ENCODE data around the gene CCL20. TPM values are rescaled to one million over a fixed set of nuclear protein-coding genes. Genes with fewer than 3 reads are reported as not detected.

Gene CCL20
- total and polyA plus RNA-seq, 2 of the 13 experiments (the other 11 are each of a cell fraction or from before 2014, with no cell fraction given): 223 to 903 TPM

- peak; percentile 72; the same call in 1 of the 2 replicates for TF ChIP-seq ZNF281 (CRISPR knock-in tag; IDR thresholded peaks at IDR 0.05; ENCODE audit: borderline replicate concordance)
- TF ChIP-seq ETV5 (CRISPR knock-in tag; IDR thresholded peaks at IDR 0.05; ENCODE audit: borderline replicate concordance): peak; percentile 38; the same call in 1 of the 2 replicates
- 0 out of 2 replicates have a peak, but pooled peaks have one; percentile 52 for TF ChIP-seq ARID2 (CRISPR knock-in tag; IDR thresholded peaks at IDR 0.05; ENCODE audit: borderline replicate concordance)
- peak; percentile 96 for TF ChIP-seq PRDM10 (CRISPR knock-in tag; IDR thresholded peaks at IDR 0.05; ENCODE audit: low read depth)
- peak; percentile 83 for TF ChIP-seq RARA (CRISPR knock-in tag; IDR thresholded peaks at IDR 0.05)
These were observed 25.9 kb downstream of the CCL20 start (continued) for GRCh38 chr2:227839339-227840129.
